Upper lobe of right lung (tissue), 1 donor: ENCODE measurements around the gene DBX1. TPM values are rescaled to one million over a fixed set of nuclear protein-coding genes. Genes with fewer than 3 reads are reported as not detected.
"Not testable (repeated sequence)": the region's sequence is repeated elsewhere in the genome, so short reads cannot be mapped to it uniquely, and the experiment has no call there.

Experiments used
- ATAC-seq: fragments of 200-7000 bp; cut with Tn5 transposase; one replicate; pipeline ENCODE4 v1.9.1; 2020; ENCODE audit warnings: mild to moderate bottlenecking, moderate library complexity
- DNase-seq: peaks from one replicate; pipeline ENCODE4 v3.0.0-alpha.2; 2020
- H3K27ac ChIP-seq: fragments of 200-600 bp; one replicate; pipeline ENCODE4 v1.8.0; 2022
- H3K27me3 ChIP-seq: fragments of 200-600 bp; one replicate; pipeline ENCODE4 v1.8.0; 2022; ENCODE audit warnings: mild to moderate bottlenecking
- H3K36me3 ChIP-seq: fragments of 200-600 bp; one replicate; pipeline ENCODE4 v1.8.0; 2022
- H3K4me1 ChIP-seq: fragments of 200-600 bp; one replicate; pipeline ENCODE4 v1.8.0; 2022
- H3K4me3 ChIP-seq: fragments of 200-600 bp; one replicate; pipeline ENCODE4 v1.8.0; 2022; ENCODE audit warnings: mild to moderate bottlenecking
- H3K9me3 ChIP-seq: fragments of 200-600 bp; one replicate; pipeline ENCODE4 v1.8.0; 2022
- intact Hi-C: fragments of 100-400 bp; cut with DNase I; formaldehyde crosslinking; loops from one replicate; pipeline ENCODE4 v1.11.0; 2022
- total RNA-seq: library from RNA; stranded (reverse); fragmentation: NEBNext Ultra II Directional; extraction: Animal tissue kit (Norgen Biotek cat#: 25700); gene quantifications from one replicate; pipeline ENCODE4 v1.2.1, GENCODE V29; 2021
- TF ChIP-seq, protein P1 (sequence below): fragments of 200-600 bp; IDR thresholded peaks from one replicate; pipeline ENCODE4 v1.8.0; 2022; ENCODE audit warnings: antibody characterized with exemption
- donor health status: DM: no; HTN: yes; CAD: no; lungs with severe emphysema.

The DBX1 gene
- total RNA-seq, 1 donor from 2014 or later, result not detected

GRCh38 chr11:20132667-20133039 is 27.6 kb downstream of the DBX1 start:
- Histone ChIP-seq H3K36me3 (no peaks in the 10 kb centered on the region), H3K27me3 (peaks cover 6% of the 10 kb centered on the region), H3K4me1 (peaks cover 6% of the 10 kb centered on the region), H3K9me3 (no peaks in the 10 kb centered on the region), H3K4me3 (peak overlapping the region; percentile 44), H3K27ac (no peak overlapping the region)
- TF ChIP-seq, protein P1, sequence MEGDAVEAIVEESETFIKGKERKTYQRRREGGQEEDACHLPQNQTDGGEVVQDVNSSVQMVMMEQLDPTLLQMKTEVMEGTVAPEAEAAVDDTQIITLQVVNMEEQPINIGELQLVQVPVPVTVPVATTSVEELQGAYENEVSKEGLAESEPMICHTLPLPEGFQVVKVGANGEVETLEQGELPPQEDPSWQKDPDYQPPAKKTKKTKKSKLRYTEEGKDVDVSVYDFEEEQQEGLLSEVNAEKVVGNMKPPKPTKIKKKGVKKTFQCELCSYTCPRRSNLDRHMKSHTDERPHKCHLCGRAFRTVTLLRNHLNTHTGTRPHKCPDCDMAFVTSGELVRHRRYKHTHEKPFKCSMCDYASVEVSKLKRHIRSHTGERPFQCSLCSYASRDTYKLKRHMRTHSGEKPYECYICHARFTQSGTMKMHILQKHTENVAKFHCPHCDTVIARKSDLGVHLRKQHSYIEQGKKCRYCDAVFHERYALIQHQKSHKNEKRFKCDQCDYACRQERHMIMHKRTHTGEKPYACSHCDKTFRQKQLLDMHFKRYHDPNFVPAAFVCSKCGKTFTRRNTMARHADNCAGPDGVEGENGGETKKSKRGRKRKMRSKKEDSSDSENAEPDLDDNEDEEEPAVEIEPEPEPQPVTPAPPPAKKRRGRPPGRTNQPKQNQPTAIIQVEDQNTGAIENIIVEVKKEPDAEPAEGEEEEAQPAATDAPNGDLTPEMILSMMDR, result no peak
- ATAC-seq, result no peak
- intact Hi-C loops, result loop anchor here (10.0 kb wide), 1 partner anchor 188 kb away; no protein-coding TSS in a partner anchor
- DNase-seq, result no peak

DNA sequence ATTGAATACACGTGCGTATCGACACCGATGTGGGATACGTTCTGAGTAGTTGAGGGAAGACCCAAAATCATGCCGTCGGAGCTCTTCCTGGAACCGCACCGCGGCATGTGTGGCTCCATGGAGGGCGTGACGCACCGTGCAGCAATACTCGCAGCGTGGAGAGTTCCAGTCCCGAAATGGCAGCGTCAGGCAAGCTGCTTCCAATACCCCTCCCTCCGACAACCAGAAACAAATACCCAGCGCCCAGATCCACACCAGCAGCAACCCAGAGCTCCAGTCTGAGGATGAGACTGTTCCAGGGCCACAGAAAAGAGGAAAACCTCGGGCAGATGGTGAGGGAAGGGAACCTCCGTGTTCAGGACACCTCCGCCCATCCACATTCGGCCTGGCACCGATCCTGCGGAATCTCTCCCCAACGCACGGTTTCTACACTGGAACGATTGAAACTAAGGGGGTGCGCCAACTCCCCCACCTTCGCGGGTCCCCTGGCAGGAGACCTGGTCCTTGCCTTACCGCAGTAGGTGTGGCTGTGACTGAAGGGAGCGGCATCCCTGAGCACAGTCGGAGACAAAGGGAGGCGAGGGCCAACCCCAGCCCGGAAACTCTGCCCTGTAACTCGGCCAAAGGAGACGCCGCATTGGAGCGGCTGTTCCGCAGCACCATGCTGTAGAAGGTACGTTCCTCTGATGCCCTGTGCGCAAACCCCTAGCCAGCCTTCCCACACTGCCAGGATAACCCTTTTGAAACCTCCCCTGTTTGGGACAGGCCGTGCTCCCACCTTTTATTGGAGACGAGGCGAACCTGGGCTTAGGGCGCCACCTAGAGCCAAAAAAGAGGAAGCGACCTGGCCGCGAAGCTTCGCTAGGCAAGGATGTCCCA is 28.2 kb downstream of the DBX1 start:
- intact Hi-C loops, result loop anchor here (10.0 kb wide), 1 partner anchor 187 kb away; no protein-coding TSS in a partner anchor
- Histone ChIP-seq H3K36me3 (no peaks in the 10 kb centered on the region), H3K27me3 (peaks cover 6% of the 10 kb centered on the region), H3K9me3 (no peaks in the 10 kb centered on the region), H3K27ac (no peak overlapping the region), H3K4me3 (peak overlapping the region; percentile 44), H3K4me1 (peaks cover 6% of the 10 kb centered on the region)
- ATAC-seq (peak; percentile 82), DNase-seq (peak; percentile 71)
- TF ChIP-seq, protein P1, result peak; percentile 86

DNA sequence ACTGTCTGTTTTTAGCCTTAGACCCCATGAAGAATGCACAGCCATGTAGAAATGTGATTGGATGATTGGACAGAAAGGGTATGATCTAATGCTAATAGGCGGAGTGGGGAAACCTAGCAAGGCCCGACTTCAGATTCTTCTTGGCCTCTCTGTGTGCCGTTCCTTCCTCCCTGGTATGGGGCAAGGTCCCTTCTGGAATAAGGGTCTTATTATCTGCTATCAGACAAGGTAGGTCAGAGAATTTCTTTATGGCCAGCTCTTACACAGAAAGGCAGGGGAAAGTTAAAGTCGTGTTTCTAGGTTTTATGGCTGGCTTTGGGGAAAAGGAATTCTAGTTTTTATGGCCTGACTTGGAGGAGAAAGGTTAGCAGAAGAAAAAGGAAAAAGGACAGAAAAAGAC is 30.6 kb downstream of the DBX1 start:
- DNase-seq (no peak), ATAC-seq (no peak)
- intact Hi-C loops, result loop anchor here (10.0 kb wide), 2 partner anchors 185 to 225 kb away; no protein-coding TSS in a partner anchor
- peaks cover 6% of the 10 kb centered on the region for H3K27me3 ChIP-seq
- H3K27ac ChIP-seq, result no peak overlapping the region
- H3K4me3 ChIP-seq, result no peak overlapping the region
- TF ChIP-seq, protein P1, result no peak
- H3K36me3 ChIP-seq, result no peaks in the 10 kb centered on the region
- peaks cover 6% of the 10 kb centered on the region for H3K4me1 ChIP-seq
- H3K9me3 ChIP-seq, result no peaks in the 10 kb centered on the region

- not testable (repeated sequence) for H3K9me3 ChIP-seq, H3K4me3 ChIP-seq, DNase-seq, H3K27ac ChIP-seq, H3K36me3 ChIP-seq, H3K27me3 ChIP-seq, H3K4me1 ChIP-seq, ATAC-seq
- intact Hi-C loops, result loop anchor here (10.0 kb wide), 1 partner anchor 226 kb away; no protein-coding TSS in a partner anchor
Measured at GRCh38 chr11:20128528-20128825, 31.8 kb downstream of the DBX1 start.

GRCh38 chr11:20127671-20128527 is 32.4 kb downstream of the DBX1 start:
- Histone ChIP-seq H3K4me3 (no peak overlapping the region), H3K4me1 (peaks cover 6% of the 10 kb centered on the region), H3K27ac (no peak overlapping the region), H3K36me3 (no peaks in the 10 kb centered on the region), H3K27me3 (peaks cover 6% of the 10 kb centered on the region), H3K9me3 (no peaks in the 10 kb centered on the region)
- TF ChIP-seq, protein P1, result peak; percentile 85
- intact Hi-C loops, result loop anchor here (10.0 kb wide), 1 partner anchor 227 kb away; no protein-coding TSS in a partner anchor
- ATAC-seq (peak; percentile 86), DNase-seq (peak; percentile 83)

- intact Hi-C loops, result loop anchor here (10.0 kb wide), 1 partner anchor 228 kb away; no protein-coding TSS in a partner anchor
- Histone ChIP-seq H3K27me3 (peaks cover under 1% of the 10 kb centered on the region), H3K4me1 (peaks cover 1% of the 10 kb centered on the region), H3K27ac (no peak overlapping the region), H3K9me3 (no peaks in the 10 kb centered on the region), H3K4me3 (no peak overlapping the region), H3K36me3 (no peaks in the 10 kb centered on the region)
- DNase-seq, result no peak
- TF ChIP-seq, protein P1, result no peak
- no peak for ATAC-seq
Measured at GRCh38 chr11:20126724-20127123, 33.6 kb downstream of the DBX1 start.
